GM13976 (cell line): ENCODE data around the gene MGAT5.

Source experiments
- DNase-seq: peaks from one replicate; pipeline ENCODE4 v3.0.0; 2012; ENCODE audit warnings: low spot score
- in situ Hi-C: fragments of 300-500 bp; cut with MboI; formaldehyde crosslinking; loops from one replicate; pipeline ENCODE4 v1.12.0; 2022; ENCODE audit warnings: low sequenced_read_pairs, mixed read lengths, inconsistent platforms; ENCODE audit not compliant: unreplicated experiment
- TF ChIP-seq, protein P1 (sequence below): IDR thresholded peaks from 2 replicates; pipeline ENCODE4 v1.5.1; 2012; ENCODE audit warnings: borderline replicate concordance, mild to moderate bottlenecking; ENCODE audit not compliant: insufficient read depth; ENCODE audit errors: extremely low read depth, missing control alignments, control extremely low read depth

The MGAT5 gene

GRCh38 chr2:134232868-134233727 is 20.8 kb upstream of the MGAT5 start:
- TF ChIP-seq, protein P1, sequence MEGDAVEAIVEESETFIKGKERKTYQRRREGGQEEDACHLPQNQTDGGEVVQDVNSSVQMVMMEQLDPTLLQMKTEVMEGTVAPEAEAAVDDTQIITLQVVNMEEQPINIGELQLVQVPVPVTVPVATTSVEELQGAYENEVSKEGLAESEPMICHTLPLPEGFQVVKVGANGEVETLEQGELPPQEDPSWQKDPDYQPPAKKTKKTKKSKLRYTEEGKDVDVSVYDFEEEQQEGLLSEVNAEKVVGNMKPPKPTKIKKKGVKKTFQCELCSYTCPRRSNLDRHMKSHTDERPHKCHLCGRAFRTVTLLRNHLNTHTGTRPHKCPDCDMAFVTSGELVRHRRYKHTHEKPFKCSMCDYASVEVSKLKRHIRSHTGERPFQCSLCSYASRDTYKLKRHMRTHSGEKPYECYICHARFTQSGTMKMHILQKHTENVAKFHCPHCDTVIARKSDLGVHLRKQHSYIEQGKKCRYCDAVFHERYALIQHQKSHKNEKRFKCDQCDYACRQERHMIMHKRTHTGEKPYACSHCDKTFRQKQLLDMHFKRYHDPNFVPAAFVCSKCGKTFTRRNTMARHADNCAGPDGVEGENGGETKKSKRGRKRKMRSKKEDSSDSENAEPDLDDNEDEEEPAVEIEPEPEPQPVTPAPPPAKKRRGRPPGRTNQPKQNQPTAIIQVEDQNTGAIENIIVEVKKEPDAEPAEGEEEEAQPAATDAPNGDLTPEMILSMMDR, result no peak
- in situ Hi-C loops, result loop anchor here (25.0 kb wide), 2 partner anchors 179 to 346 kb away; no protein-coding TSS in a partner anchor
- no peak for DNase-seq

DNA sequence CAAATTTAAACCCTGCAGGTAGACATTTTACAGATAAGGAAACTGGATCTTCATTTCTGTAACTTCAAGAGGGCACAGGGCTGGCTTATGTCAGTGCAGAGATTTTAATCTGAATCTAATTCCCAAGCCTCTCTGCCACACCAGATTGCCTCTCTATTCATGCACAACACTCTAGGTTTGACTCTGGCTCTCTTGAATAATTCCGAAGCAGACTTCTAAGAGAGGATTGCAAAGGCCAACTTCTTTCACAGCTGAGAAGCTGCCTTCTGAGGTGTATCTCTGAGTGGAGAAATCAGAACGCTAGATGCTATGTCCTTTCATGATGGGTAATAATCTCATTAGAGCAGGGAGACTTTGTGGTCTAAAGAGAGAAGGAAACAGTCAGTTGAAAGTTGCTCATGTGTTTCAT is 20.1 kb upstream of the MGAT5 start:
- DNase-seq, result peak; percentile 42
- in situ Hi-C loops, result loop anchor here (25.0 kb wide), 2 partner anchors 179 to 346 kb away; no protein-coding TSS in a partner anchor
- TF ChIP-seq, protein P1, result no peak

- no peak for DNase-seq
- TF ChIP-seq, protein P1, result no peak
- in situ Hi-C loops, result loop anchor here (25.0 kb wide), 2 partner anchors 178 to 347 kb away; no protein-coding TSS in a partner anchor
Measured at GRCh38 chr2:134234535-134234934, 19.3 kb upstream of the MGAT5 start.

GRCh38 chr2:134235510-134236144 is 18.2 kb upstream of the MGAT5 start:
- DNase-seq, result no peak
- in situ Hi-C loops, result loop anchor here (25.0 kb wide), 2 partner anchors 177 to 348 kb away; no protein-coding TSS in a partner anchor

GRCh38 chr2:134238371-134238770 is 15.5 kb upstream of the MGAT5 start:
- TF ChIP-seq, protein P1, result no peak
- in situ Hi-C loops, result loop anchor here (25.0 kb wide), 2 partner anchors 174 to 351 kb away; no protein-coding TSS in a partner anchor
- no peak for DNase-seq

More at GRCh38 chr2:134235510-134236144, 18.2 kb upstream of the MGAT5 start:
- TF ChIP-seq, protein P1, result no peak

GRCh38 chr2:134240061-134240460 is 13.8 kb upstream of the MGAT5 start:
- DNase-seq, result no peak
- in situ Hi-C loops, result loop anchor here (25.0 kb wide), 2 partner anchors 172 to 353 kb away; no protein-coding TSS in a partner anchor

More at GRCh38 chr2:134240061-134240460, 13.8 kb upstream of the MGAT5 start:
- TF ChIP-seq, protein P1, result no peak
